ENCODE measurements around the gene UGT1A3.
A peak's percentile ranks its signal among the peaks of the same experiment; 100 is the strongest.
"Not testable (repeated sequence)": the region's sequence is repeated elsewhere in the genome, so short reads cannot be mapped to it uniquely, and the experiment has no call there.

The UGT1A3 gene

DNA sequence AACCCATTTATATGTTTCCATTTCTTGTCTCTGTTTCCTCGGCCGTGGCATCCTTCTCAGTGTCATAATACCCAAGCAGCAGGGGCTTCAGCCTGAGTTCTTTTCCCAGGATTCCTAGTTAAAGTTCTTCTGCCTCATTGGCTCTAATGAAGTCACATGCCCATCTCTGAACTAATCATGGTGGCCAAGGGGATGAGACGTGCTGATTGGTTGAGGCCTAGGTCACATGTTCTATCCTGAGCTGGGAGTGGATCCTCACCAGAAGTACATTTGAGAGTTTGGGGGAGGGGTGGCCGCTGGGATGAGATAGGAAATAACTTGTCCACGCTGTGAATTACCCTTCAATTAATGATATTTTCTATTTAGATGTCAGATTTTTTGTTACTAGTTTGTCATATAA is 19.9 kb upstream of the UGT1A3 start:
- FAIRE-seq: no peak

DNA sequence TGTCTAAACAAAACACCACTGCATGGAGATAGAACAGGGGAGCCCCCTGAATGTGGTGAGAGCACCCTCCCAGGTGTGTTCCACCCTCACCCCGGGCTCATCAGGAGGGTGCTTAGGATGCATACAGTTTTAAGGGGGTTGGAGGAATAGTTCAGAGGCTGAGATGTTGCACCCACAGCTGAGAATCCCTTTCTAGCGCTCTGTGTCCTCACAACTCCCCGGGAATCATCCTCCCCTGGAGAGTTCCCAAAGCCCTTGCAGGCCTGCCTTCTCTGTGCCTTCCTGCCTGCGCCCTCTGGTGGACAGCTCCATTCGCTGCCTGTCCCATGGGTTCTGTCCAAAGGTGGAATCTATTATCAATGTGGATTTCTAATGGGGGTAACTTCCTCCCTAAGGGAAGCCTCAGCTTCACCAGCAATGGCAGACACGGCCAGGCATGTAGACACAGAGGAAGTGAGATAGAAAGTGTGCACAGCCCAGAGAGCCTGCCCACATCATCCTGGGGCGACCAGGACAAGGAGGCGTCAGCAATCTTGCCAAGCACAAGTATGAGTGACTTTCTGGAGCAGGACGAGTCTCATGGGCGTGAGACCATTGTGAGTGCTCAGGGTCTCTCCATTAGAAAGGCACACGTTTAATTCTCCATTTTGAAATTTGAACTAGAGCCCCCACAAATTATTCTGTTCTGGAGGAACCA is 17.4 kb upstream of the UGT1A3 start:
- no peak for FAIRE-seq

DNA sequence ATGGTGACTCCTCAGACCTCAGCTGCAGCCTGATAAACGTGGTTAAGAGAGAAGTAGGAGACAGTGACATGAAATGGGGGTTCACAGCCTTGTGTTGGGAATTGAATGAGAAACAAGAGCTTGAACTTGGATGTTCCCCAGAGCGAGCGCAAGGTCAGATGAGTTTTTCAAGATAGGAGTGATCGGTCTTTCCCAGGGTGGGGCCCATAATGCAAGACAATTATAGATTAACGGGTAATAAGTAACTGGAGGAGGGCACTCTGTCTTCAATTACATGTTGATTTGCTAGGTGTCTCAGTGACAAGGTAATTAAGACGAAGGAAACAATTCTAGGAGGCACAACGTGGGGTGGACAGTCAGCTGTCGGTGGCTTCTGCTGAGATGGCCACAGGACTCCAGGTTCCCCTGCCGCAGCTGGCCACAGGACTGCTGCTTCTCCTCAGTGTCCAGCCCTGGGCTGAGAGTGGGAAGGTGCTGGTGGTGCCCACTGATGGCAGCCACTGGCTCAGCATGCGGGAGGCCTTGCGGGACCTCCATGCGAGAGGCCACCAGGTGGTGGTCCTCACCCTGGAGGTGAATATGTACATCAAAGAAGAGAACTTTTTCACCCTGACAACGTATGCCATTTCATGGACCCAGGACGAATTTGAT is 16.1 kb upstream of the UGT1A3 start, which contains the start of gene UGT1A5:
UGT1A5 (plus strand) TSS at position 297 of the 651 bp plus-strand sequence; CDS start at position 382, 85 bp downstream.
- FAIRE-seq: no peak

- no peak for FAIRE-seq
Observed at GRCh38 chr2:233713262-233713615, 15.6 kb upstream of the UGT1A3 start.

DNA sequence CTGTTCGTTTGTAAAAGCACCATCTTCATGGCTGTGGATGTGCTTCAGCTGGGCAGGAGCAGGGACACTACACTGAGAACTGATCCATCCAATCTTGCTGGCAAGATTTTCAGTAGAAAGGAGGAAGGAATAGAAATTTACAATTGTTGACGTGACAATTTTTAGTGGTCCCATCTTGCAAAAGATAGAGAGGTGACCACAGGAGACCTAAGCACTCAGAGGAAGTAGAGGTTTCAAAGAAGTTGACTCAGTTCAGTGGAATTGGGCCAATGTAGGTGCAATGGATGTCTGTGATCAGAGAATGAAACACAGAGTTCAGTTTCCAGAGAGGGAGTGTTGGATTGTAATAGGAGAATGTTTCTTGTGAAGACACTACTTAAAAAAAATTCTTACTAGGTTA is 14.7 kb upstream of the UGT1A3 start:
- FAIRE-seq: no peak

DNA sequence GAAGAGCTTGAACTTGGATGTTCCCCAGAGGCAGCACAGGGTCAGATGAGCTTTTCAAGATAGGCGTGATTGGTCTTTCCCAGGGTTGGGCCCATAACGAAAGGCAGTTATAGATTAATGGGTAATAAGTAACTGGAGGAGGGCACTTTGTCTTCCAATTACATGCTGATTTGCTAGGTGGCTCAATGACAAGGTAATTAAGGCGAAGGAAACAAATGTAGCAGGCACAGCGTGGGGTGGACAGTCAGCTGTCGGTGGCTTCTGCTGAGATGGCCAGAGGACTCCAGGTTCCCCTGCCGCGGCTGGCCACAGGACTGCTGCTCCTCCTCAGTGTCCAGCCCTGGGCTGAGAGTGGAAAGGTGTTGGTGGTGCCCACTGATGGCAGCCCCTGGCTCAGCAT is 10.3 kb upstream of the UGT1A3 start, which contains the start of gene UGT1A4:
UGT1A4 (plus strand) TSS at position 185 of the 400 bp plus-strand sequence; CDS start at position 270, 85 bp downstream.
- no peak for FAIRE-seq

- FAIRE-seq: not testable (repeated sequence)
Observed at GRCh38 chr2:233736868-233737653, 8.2 kb downstream of the UGT1A3 start.

- no peak for FAIRE-seq
Observed at GRCh38 chr2:233740870-233741269, 12.0 kb downstream of the UGT1A3 start.

GRCh38 chr2:233743464-233744259 is 14.8 kb downstream of the UGT1A3 start:
- no peak for FAIRE-seq

GRCh38 chr2:233745073-233745755 is 16.4 kb downstream of the UGT1A3 start:
- FAIRE-seq: no peak

DNA sequence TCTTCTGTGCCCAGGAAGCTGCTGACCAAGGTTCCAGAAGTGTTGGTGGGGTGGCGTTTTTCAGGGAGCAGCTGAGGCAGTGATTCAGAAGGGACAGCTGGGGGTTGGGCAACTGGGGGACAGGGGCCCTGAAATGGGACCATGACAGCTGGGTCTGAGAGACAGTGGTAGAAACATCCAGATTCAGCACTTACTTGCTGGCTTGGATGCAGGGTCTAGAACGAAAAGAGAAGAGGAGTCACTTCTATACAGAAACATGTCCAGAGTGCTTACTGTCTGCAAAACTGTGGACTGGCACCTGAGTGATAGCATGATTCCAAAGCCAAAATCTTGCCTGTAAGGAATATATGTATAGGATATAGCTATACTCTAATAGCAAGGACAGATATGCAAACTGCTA is 17.0 kb downstream of the UGT1A3 start:
- not testable (repeated sequence) for FAIRE-seq

GRCh38 chr2:233746475-233747282 is 17.8 kb downstream of the UGT1A3 start:
- no peak for FAIRE-seq

- no peak for FAIRE-seq
Observed at GRCh38 chr2:233747283-233747544, 18.4 kb downstream of the UGT1A3 start.

GRCh38 chr2:233750689-233751088 is 21.8 kb downstream of the UGT1A3 start:
- not testable (repeated sequence) for FAIRE-seq

GRCh38 chr2:233751212-233752009 is 22.6 kb downstream of the UGT1A3 start:
- FAIRE-seq: not testable (repeated sequence)

- FAIRE-seq: no peak
Observed at GRCh38 chr2:233754872-233755611, 26.2 kb downstream of the UGT1A3 start.

DNA sequence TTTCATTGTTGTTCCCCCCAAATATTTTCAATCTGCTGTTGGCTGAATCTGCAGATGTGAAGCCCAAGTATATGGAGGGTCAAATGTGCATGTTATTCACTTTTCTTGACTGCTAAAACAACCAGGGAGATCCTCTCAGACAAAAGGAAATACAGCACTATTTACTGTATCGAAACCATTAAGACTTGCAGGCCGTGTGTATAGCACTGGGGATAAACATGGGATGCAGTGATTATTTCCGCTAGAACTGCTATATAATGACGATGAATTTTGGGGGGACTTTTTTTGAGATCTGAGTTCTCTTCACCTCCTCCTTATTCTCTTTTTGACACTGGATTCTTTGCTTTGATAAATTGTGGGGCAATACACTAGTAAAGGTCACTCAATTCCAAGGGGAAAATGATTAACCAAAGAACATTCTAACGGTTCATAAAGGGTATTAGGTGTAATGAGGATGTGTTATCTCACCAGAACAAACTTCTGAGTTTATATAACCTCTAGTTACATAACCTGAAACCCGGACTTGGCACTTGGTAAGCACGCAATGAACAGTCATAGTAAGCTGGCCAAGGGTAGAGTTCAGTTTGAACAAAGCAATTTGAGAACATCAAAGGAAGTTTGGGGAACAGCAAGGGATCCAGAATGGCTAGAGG is 27.7 kb downstream of the UGT1A3 start:
- FAIRE-seq: peak; percentile 65

GRCh38 chr2:233758141-233758540 is 29.3 kb downstream of the UGT1A3 start:
- no peak for FAIRE-seq

DNA sequence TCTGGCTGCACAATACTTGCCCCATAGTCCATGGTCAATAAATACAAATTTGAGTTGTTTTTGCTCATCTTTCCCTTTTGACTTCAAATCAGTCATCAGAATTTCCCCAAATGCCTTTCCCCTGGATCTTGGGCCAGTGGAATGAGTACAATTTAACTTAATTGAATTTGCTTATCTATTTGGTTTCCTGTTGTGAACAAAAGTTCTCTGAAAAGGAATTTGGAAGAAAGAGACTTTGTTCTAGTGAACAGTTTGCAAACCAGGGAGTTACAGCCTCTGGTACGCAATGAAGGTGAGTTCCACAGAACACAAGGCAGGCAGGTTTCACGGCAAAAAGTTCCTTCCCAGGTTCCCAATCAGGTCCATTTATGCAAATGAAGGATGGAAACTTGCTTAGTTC is 30.0 kb downstream of the UGT1A3 start:
- FAIRE-seq: no peak

Measured in colon (tissue), 2 donors.